ENCODE results near the gene CDCA8. TPM values are rescaled to one million over a fixed set of nuclear protein-coding genes. Genes with fewer than 3 reads are reported as not detected.
A peak's percentile ranks its signal among the peaks of the same experiment; 100 is the strongest.

The CDCA8 gene
- total RNA-seq, 2 donors from 2014 or later: 7.9 to 10.2 TPM

- intact Hi-C loops (cut with DNase I, micrococcal nuclease): no loop called here
- DNase-seq (no peak), ATAC-seq (peak; percentile 16)
Measured at GRCh38 chr1:37701051-37701450, 8.7 kb downstream of the CDCA8 start.

- intact Hi-C loops (cut with DNase I, micrococcal nuclease): no loop called here
- DNase-seq (no peak), ATAC-seq (no peak)
Measured at GRCh38 chr1:37703061-37703460, 10.7 kb downstream of the CDCA8 start.

GRCh38 chr1:37704966-37705365 is 12.7 kb downstream of the CDCA8 start:
- intact Hi-C loops (cut with DNase I, micrococcal nuclease): no loop called here
- ATAC-seq (no peak), DNase-seq (no peak)

GRCh38 chr1:37705399-37705798 is 13.1 kb downstream of the CDCA8 start:
- no peak for ATAC-seq
- no peak for DNase-seq
- intact Hi-C loops (cut with DNase I, micrococcal nuclease): no loop called here

GRCh38 chr1:37708471-37708870 is 16.2 kb downstream of the CDCA8 start:
- intact Hi-C loops (cut with DNase I, micrococcal nuclease): no loop called here
- ATAC-seq (no peak), DNase-seq (no peak)

- ATAC-seq (no peak), DNase-seq (no peak)
- intact Hi-C loops (cut with DNase I, micrococcal nuclease): no loop called here
Measured at GRCh38 chr1:37714226-37714625, 21.9 kb downstream of the CDCA8 start.

- no peak for ATAC-seq
- intact Hi-C loops (cut with DNase I, micrococcal nuclease): no loop called here
- no peak for DNase-seq
Measured at GRCh38 chr1:37714689-37715088, 22.4 kb downstream of the CDCA8 start.

- no peak for DNase-seq
- no peak for ATAC-seq
- intact Hi-C loops (cut with DNase I, micrococcal nuclease): no loop called here
Measured at GRCh38 chr1:37716321-37716720, 24.0 kb downstream of the CDCA8 start.

GRCh38 chr1:37717631-37718030 is 25.3 kb downstream of the CDCA8 start:
- no peak for DNase-seq
- ATAC-seq: no peak
- intact Hi-C loops (cut with DNase I, micrococcal nuclease): no loop called here

- no peak for DNase-seq
- ATAC-seq: no peak
- intact Hi-C loops (cut with DNase I, micrococcal nuclease): no loop called here
Measured at GRCh38 chr1:37718181-37718900, 26.0 kb downstream of the CDCA8 start.

GRCh38 chr1:37718901-37719571 is 26.7 kb downstream of the CDCA8 start:
- no peak for ATAC-seq

GRCh38 chr1:37719572-37720195 is 27.4 kb downstream of the CDCA8 start:
- DNase-seq (no peak), ATAC-seq (no peak)
- intact Hi-C loops (cut with DNase I, micrococcal nuclease): no loop called here

More at GRCh38 chr1:37718901-37719571, 26.7 kb downstream of the CDCA8 start:
- DNase-seq: no peak
- intact Hi-C loops (cut with DNase I, micrococcal nuclease): no loop called here

GRCh38 chr1:37720231-37721130 is 28.2 kb downstream of the CDCA8 start:
- no peak for ATAC-seq
- no peak for DNase-seq
- intact Hi-C loops (cut with DNase I, micrococcal nuclease): no loop called here

GRCh38 chr1:37721565-37721964 is 29.2 kb downstream of the CDCA8 start:
- DNase-seq (no peak), ATAC-seq (no peak)
- intact Hi-C loops (cut with DNase I, micrococcal nuclease): no loop called here

- intact Hi-C loops (cut with DNase I, micrococcal nuclease): no loop called here
- DNase-seq (no peak), ATAC-seq (no peak)
Measured at GRCh38 chr1:37722181-37723071, 30.1 kb downstream of the CDCA8 start.

- ATAC-seq (no peak), DNase-seq (no peak)
- intact Hi-C loops (cut with DNase I, micrococcal nuclease): no loop called here
Measured at GRCh38 chr1:37723072-37723389, 30.7 kb downstream of the CDCA8 start.

GRCh38 chr1:37723390-37724078 is 31.2 kb downstream of the CDCA8 start:
- no peak for ATAC-seq
- DNase-seq: no peak
- intact Hi-C loops (cut with DNase I, micrococcal nuclease): no loop called here

- intact Hi-C loops (cut with DNase I, micrococcal nuclease): no loop called here
- ATAC-seq (no peak), DNase-seq (no peak)
Measured at GRCh38 chr1:37724575-37724974, 32.3 kb downstream of the CDCA8 start.
